ENCODE results near the gene ADAMTSL1. TPM values are rescaled to one million over a fixed set of nuclear protein-coding genes. Genes with fewer than 3 reads are reported as not detected.

The ADAMTSL1 gene
- total RNA-seq, 2 experiments from 2014 or later = not detected

- no peaks in the 10 kb centered on the region for H3K36me3 Mint-ChIP-seq (ENCODE audit: low read depth)
- CTCF ChIA-PET = interaction anchor here (1.3 kb wide), 1 partner anchor 9 kb away, joined by 3 read pairs; no protein-coding TSS in a partner anchor
- DNase-seq = no peak
These were observed 324.7 kb downstream of the ADAMTSL1 start for GRCh38 chr9:18798508-18799290.

GRCh38 chr9:18799428-18799827, 325.5 kb downstream of the ADAMTSL1 start:
- Mint-ChIP-seq H3K4me3 (no peak overlapping the region), H3K27me3 (peaks cover 7% of the 10 kb centered on the region), H3K4me1 (no peaks in the 10 kb centered on the region), H3K36me3 (ENCODE audit: low read depth) (no peaks in the 10 kb centered on the region), H3K27ac (no peak overlapping the region), H3K9me3 (no peaks in the 10 kb centered on the region)
- no peak for DNase-seq
- ChIA-PET POLR2A (no interaction called here), CTCF (interaction anchor here (1.3 kb wide), 1 partner anchor 9 kb away, joined by 3 read pairs; no protein-coding TSS in a partner anchor)

More at GRCh38 chr9:18798508-18799290, 324.7 kb downstream of the ADAMTSL1 start:
- Mint-ChIP-seq H3K4me3 (no peak overlapping the region), H3K9me3 (no peaks in the 10 kb centered on the region), H3K4me1 (no peaks in the 10 kb centered on the region), H3K27ac (no peak overlapping the region), H3K27me3 (peaks cover 7% of the 10 kb centered on the region)
- POLR2A ChIA-PET = no interaction called here

GRCh38 chr9:18800579-18800978, 326.6 kb downstream of the ADAMTSL1 start:
- ChIA-PET POLR2A (no interaction called here), CTCF (no interaction called here)
- H3K36me3 Mint-ChIP-seq (ENCODE audit: low read depth) = no peaks in the 10 kb centered on the region
- DNase-seq = no peak
- no peak overlapping the region for H3K4me3 Mint-ChIP-seq
- no peaks in the 10 kb centered on the region for H3K9me3 Mint-ChIP-seq
- H3K27ac Mint-ChIP-seq = no peak overlapping the region
- peaks cover 7% of the 10 kb centered on the region for H3K27me3 Mint-ChIP-seq
- no peaks in the 10 kb centered on the region for H3K4me1 Mint-ChIP-seq

- POLR2A ChIA-PET = no interaction called here
- no peaks in the 10 kb centered on the region for H3K4me1 Mint-ChIP-seq
- H3K27me3 Mint-ChIP-seq = peaks cover 5% of the 10 kb centered on the region
- no peak for DNase-seq
- H3K36me3 Mint-ChIP-seq (ENCODE audit: low read depth) = no peaks in the 10 kb centered on the region
- H3K9me3 Mint-ChIP-seq = no peaks in the 10 kb centered on the region
- CTCF ChIA-PET = no interaction called here
- no peak overlapping the region for H3K27ac Mint-ChIP-seq
- no peak overlapping the region for H3K4me3 Mint-ChIP-seq
These were observed 331.4 kb downstream of the ADAMTSL1 start for GRCh38 chr9:18805386-18805785.

GRCh38 chr9:18806232-18807080, 332.5 kb downstream of the ADAMTSL1 start:
- no peaks in the 10 kb centered on the region for H3K4me1 Mint-ChIP-seq
- no peaks in the 10 kb centered on the region for H3K9me3 Mint-ChIP-seq
- no peaks in the 10 kb centered on the region for H3K36me3 Mint-ChIP-seq (ENCODE audit: low read depth)
- no peak overlapping the region for H3K27ac Mint-ChIP-seq
- POLR2A ChIA-PET = interaction anchor here (0.6 kb wide), 1 partner anchor 1023 kb away, joined by 3 read pairs; no protein-coding TSS in a partner anchor
- DNase-seq = no peak
- H3K27me3 Mint-ChIP-seq = peaks cover 5% of the 10 kb centered on the region
- CTCF ChIA-PET = interaction anchor here (0.6 kb wide), 1 partner anchor 12 kb away, joined by 3 read pairs; no protein-coding TSS in a partner anchor
- no peak overlapping the region for H3K4me3 Mint-ChIP-seq

GRCh38 chr9:18810581-18810980, 336.6 kb downstream of the ADAMTSL1 start:
- no peaks in the 10 kb centered on the region for H3K36me3 Mint-ChIP-seq (ENCODE audit: low read depth)
- ChIA-PET POLR2A (no interaction called here), CTCF (interaction anchor here (0.5 kb wide), 1 partner anchor 436 kb away, joined by 4 read pairs; no protein-coding TSS in a partner anchor)
- H3K4me3 Mint-ChIP-seq = no peak overlapping the region
- DNase-seq = no peak
- H3K27ac Mint-ChIP-seq = no peak overlapping the region
- no peaks in the 10 kb centered on the region for H3K9me3 Mint-ChIP-seq
- H3K27me3 Mint-ChIP-seq = peaks cover 6% of the 10 kb centered on the region
- H3K4me1 Mint-ChIP-seq = no peaks in the 10 kb centered on the region

GRCh38 chr9:18811171-18811570, 337.2 kb downstream of the ADAMTSL1 start:
- POLR2A ChIA-PET = no interaction called here
- Mint-ChIP-seq H3K27me3 (peaks cover 8% of the 10 kb centered on the region), H3K4me3 (no peak overlapping the region), H3K27ac (no peak overlapping the region), H3K4me1 (no peaks in the 10 kb centered on the region), H3K36me3 (ENCODE audit: low read depth) (no peaks in the 10 kb centered on the region), H3K9me3 (no peaks in the 10 kb centered on the region)
- no peak for DNase-seq
- CTCF ChIA-PET = no interaction called here

GRCh38 chr9:18819418-18819817, 345.5 kb downstream of the ADAMTSL1 start:
- H3K4me1 Mint-ChIP-seq = peaks cover 3% of the 10 kb centered on the region
- no peak overlapping the region for H3K4me3 Mint-ChIP-seq
- no peak for DNase-seq
- H3K9me3 Mint-ChIP-seq = no peaks in the 10 kb centered on the region
- CTCF ChIA-PET = interaction anchor here (1.4 kb wide), 1 partner anchor 11 kb away, joined by 5 read pairs; no protein-coding TSS in a partner anchor
- H3K36me3 Mint-ChIP-seq (ENCODE audit: low read depth) = no peaks in the 10 kb centered on the region
- no peak overlapping the region for H3K27ac Mint-ChIP-seq
- peaks cover 4% of the 10 kb centered on the region for H3K27me3 Mint-ChIP-seq
- POLR2A ChIA-PET = interaction anchor here (0.7 kb wide), 1 partner anchor 389 kb away, joined by 3 read pairs; no protein-coding TSS in a partner anchor

- Mint-ChIP-seq H3K36me3 (ENCODE audit: low read depth) (no peaks in the 10 kb centered on the region), H3K4me1 (peaks cover 9% of the 10 kb centered on the region), H3K4me3 (no peak overlapping the region), H3K27ac (no peak overlapping the region), H3K27me3 (peaks cover 4% of the 10 kb centered on the region), H3K9me3 (no peaks in the 10 kb centered on the region)
- ChIA-PET POLR2A (no interaction called here), CTCF (no interaction called here)
- DNase-seq = no peak
These were observed 346.7 kb downstream of the ADAMTSL1 start for GRCh38 chr9:18820566-18821095.

- Mint-ChIP-seq H3K27me3 (peaks cover 2% of the 10 kb centered on the region), H3K9me3 (no peaks in the 10 kb centered on the region), H3K27ac (no peak overlapping the region), H3K4me1 (peaks cover 19% of the 10 kb centered on the region), H3K36me3 (ENCODE audit: low read depth) (no peaks in the 10 kb centered on the region), H3K4me3 (no peak overlapping the region)
- ChIA-PET CTCF (no interaction called here), POLR2A (no interaction called here)
- DNase-seq = no peak
These were observed 347.8 kb downstream of the ADAMTSL1 start for GRCh38 chr9:18821788-18822187.

GRCh38 chr9:18822850-18823249, 348.9 kb downstream of the ADAMTSL1 start:
- no peaks in the 10 kb centered on the region for H3K36me3 Mint-ChIP-seq (ENCODE audit: low read depth)
- CTCF ChIA-PET = no interaction called here
- H3K4me3 Mint-ChIP-seq = no peak overlapping the region
- H3K9me3 Mint-ChIP-seq = no peaks in the 10 kb centered on the region
- H3K27ac Mint-ChIP-seq = no peak overlapping the region
- H3K4me1 Mint-ChIP-seq = peaks cover 19% of the 10 kb centered on the region
- POLR2A ChIA-PET = no interaction called here
- no peaks in the 10 kb centered on the region for H3K27me3 Mint-ChIP-seq
- no peak for DNase-seq

- H3K4me3 Mint-ChIP-seq = no peak overlapping the region
- no peaks in the 10 kb centered on the region for H3K36me3 Mint-ChIP-seq (ENCODE audit: low read depth)
- DNase-seq = no peak
- POLR2A ChIA-PET = interaction anchor here (0.8 kb wide), 1 partner anchor 702 kb away, joined by 3 read pairs; no protein-coding TSS in a partner anchor
- H3K4me1 Mint-ChIP-seq = peaks cover 19% of the 10 kb centered on the region
- H3K27me3 Mint-ChIP-seq = no peaks in the 10 kb centered on the region
- H3K9me3 Mint-ChIP-seq = no peaks in the 10 kb centered on the region
- H3K27ac Mint-ChIP-seq = no peak overlapping the region
- CTCF ChIA-PET = no interaction called here
These were observed 350.2 kb downstream of the ADAMTSL1 start for GRCh38 chr9:18824095-18824666.
